A549 treated with CpdA at 1 μM for 4 hours (cell line): Measurements from ENCODE around the gene S100Z. TPM values are rescaled to one million over a fixed set of nuclear protein-coding genes. Genes with fewer than 3 reads are reported as not detected.

ENCODE experiments used
- total RNA-seq: library from RNA; stranded (reverse); fragments of 200-300 nt; extraction: Qiagen RNA extraction; gene quantifications from 5 replicates; pipeline ENCODE4 v1.2.3, GENCODE V29; 2022; ENCODE audit warnings: low read depth

The S100Z gene
- not detected in 5 replicates for total RNA-seq

DNA sequence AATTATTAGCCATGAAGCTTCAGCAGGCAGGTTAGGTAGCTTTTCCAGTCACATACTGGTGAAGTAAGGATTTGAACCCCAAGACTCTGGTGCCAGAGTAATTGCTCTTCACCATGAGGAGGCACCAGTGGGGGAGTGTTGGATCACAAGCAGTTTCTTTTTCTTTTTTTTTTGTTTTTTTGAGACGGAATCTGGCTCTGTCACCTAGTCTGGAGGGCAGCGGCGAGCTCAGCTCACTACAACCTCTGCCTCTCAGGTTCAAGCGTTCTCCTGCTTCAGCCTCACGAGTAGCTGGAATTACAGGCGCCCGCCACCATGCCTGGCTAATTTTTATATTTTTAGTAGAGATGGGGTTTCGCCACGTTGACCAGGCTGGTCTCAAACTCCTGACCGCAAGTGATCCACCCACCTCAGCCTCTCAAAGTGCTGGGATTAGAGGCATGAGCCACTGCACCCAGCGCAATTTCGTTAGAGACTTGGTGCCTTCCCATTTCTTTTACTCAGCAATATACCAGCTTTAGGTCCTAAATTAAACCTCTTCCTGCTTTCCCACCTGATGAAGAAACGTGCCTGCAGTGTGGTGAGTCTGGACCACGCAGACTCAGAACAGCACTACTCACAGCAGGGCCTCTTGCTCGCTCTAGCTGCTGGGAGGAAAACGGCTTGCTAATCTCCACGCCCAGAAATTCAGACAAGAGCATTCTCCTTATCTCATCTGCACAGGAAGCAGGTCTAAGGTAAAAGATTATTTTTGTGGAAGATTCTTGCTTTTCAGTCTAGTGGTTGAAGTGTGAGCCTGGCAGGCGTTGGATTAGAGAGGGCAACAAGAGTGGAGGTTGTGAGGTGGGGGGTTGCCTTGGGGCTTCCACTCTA is at the start of gene S100Z:
Gene S100Z, plus strand, starts transcription at position 596 of the 873 bp plus-strand sequence. CDS start 25,346 bp downstream, outside the sequence.

DNA sequence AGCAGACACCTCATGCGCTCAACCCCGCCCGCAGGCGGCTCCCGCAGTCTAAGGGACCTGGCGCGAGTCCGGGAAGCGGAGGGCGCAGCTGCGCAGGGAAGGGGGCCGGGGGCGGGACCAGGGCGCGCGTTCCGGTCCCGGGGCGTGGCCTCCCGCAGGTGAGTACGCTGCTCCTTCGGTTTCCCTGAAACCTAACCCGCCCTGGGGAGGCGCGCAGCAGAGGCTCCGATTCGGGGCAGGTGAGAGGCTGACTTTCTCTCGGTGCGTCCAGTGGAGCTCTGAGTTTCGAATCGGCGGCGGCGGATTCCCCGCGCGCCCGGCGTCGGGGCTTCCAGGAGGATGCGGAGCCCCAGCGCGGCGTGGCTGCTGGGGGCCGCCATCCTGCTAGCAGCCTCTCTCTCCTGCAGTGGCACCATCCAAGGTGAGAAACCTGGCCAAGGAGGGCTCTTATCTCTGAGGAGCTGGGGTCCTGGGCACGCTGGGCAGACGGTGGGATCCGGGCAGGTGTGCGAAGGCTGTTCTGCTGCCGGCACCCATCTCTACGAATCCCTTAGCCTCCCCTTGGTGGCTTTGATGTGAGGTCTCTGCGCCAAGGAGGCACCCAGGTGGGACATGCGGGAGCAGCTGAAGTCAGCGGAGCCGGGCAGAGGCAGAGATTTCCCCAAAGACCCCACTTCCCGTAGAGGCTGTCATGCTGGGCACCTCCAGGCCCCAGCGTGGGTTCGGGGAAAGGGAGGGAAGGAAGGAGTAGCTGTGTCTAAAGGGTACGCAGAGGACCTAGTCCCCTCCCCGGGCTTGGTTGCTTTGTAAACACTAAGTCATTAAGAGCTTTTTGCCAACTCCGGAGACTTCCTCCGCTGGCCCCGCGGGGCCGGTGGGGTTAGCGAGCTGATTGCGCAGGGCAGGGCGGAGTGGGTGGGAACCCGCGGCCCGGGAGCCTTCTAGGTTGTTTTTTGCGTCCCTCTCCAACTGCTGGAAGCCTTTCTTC is 30.7 kb upstream of the S100Z start, which contains the start of gene F2RL1:
Gene F2RL1, plus strand, starts transcription at position 187 of the 988 bp plus-strand sequence. Its CDS starts 153 bp downstream, at position 340.

DNA sequence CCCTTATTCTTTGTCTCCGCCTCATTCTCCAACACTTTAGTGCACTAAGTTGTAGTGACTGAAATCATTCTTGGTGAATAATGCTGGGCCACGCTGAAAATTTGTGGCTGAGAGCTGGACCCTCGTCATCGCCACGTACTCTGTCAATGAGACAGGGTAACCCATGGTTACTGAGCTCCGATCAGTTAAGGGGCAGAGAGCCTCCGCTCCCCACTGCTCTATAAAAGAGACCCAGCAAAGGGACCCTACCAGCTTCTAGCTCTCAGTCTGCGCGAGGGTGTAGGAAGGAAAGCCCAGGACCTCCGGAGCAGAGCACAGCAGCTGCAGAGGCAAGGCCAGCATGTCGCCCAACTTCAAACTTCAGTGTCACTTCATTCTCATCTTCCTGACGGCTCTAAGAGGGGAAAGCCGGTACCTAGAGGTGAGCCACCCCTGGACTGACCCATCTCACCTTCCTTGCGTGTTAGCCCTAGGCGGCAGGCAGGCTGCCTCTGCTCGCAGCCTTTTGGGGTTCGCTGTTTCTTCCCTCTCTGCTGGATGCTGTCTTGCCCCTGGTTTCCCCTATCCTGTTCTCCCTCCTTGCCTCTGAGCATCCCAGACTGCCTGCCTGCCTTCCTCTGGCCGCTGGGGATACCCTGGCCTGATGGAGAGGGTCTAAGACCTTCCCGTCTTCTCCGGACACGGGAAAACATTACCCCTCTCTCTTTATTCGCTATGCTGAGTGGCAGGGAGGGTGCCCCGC is 103.2 kb downstream of the S100Z start, which contains the start of gene CRHBP:
Gene CRHBP, plus strand, starts transcription at position 251 of the 742 bp plus-strand sequence. Its CDS starts 90 bp downstream, at position 341.

Other genes starting within 250 kb of the S100Z start
- 4.9 to 6.8 TPM (median 5.4 TPM) in 5 replicates for gene F2RL2, start 226.6 kb upstream of the S100Z start, total RNA-seq
- gene F2R, start 133.9 kb upstream of the S100Z start, total RNA-seq = 35.2 to 56.9 TPM (median 52.2 TPM) in 5 replicates
- gene F2RL1, start 31.0 kb upstream of the S100Z start, total RNA-seq = 238 to 332 TPM (median 276 TPM) in 5 replicates
- 0.06 to 0.33 TPM (median 0.21 TPM) in 5 replicates for gene CRHBP, start 103.0 kb downstream of the S100Z start, total RNA-seq
- gene AGGF1, start 180.4 kb downstream of the S100Z start, total RNA-seq = 12.7 to 16.1 TPM (median 14.3 TPM) in 5 replicates
- gene ZBED3, start 237.3 kb downstream of the S100Z start, total RNA-seq = 2.5 to 3.4 TPM (median 3.4 TPM) in 5 replicates